AG04450 (cell line): ENCODE results near the gene CLDN25. TPM values are rescaled to one million over a fixed set of nuclear protein-coding genes. Genes with fewer than 3 reads are reported as not detected.
"Not testable (repeated sequence)": the region's sequence is repeated elsewhere in the genome, so short reads cannot be mapped to it uniquely, and the experiment has no call there.

Experiments
- CTCF ChIA-PET: fragments of 300-600, 350-600 bp; formaldehyde crosslinking; extraction: SDS; loops from one replicate; lab custom pipeline; 2022; ENCODE audit warnings: antibody characterized with exemption, inconsistent platforms; lab: Charles Lee
- POLR2A ChIA-PET: fragments of 350-600 bp; formaldehyde crosslinking; extraction: SDS; loops from one replicate; lab custom pipeline; 2021; ENCODE audit warnings: antibody characterized with exemption, inconsistent platforms; lab: Yijun Ruan, JAX
- DNase-seq: peaks from one replicate; pipeline ENCODE4 v3.0.0-alpha.2; 2011; ENCODE audit warnings: low read depth, low spot score
- H3K27ac ChIP-seq: one replicate; pipeline ENCODE4 v1.5.1; 2012; ENCODE audit warnings: low read depth, low read length, control low read depth
- H3K27me3 ChIP-seq: one replicate; pipeline ENCODE4 v1.6.0; 2012; ENCODE audit warnings: low read length; ENCODE audit not compliant: control insufficient read depth, insufficient read depth
- H3K4me3 ChIP-seq: 2 replicates; pipeline ENCODE4 v1.5.1; 2011; ENCODE audit warnings: mild to moderate bottlenecking, low read depth, low read length, control low read depth
- H3K9me3 ChIP-seq: 2 replicates; pipeline ENCODE4 v1.5.1; 2012; ENCODE audit warnings: low read length; ENCODE audit not compliant: control insufficient read depth, insufficient read depth
- polyA plus RNA-seq: library from polyadenylated mRNA; depleted of rRNA; stranded (reverse); fragments of >200 nt; gene quantifications from 2 replicates; pipeline ENCODE4 v1.2.3, GENCODE V29; 2011
- TF ChIP-seq, protein P1 (sequence below): IDR thresholded peaks from 2 replicates; pipeline ENCODE4 v1.5.1; 2011; ENCODE audit warnings: low read depth, low read length, control low read depth, inconsistent platforms

The CLDN25 gene
- polyA plus RNA-seq, 1 experiment = not detected

DNA sequence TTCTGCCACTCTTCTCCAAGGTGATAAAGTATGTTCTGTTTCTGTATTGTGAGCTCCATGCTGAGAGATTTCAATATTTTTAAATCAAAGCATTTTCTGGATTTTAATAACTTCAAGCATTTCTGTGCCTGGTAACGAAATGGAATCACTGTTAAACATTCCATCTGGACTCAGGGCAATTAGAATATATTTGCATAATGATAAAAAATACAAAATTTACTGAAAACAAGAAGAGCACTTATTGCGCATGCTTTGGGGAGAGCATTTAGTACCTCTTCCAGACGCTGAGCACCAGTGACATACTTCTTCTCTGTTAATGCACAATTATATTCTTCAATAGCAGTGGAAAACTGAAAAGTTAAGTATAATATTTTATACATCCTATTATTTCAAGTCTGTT is 19.4 kb upstream of the CLDN25 start:
- Histone ChIP-seq H3K9me3 (no peaks in the 10 kb centered on the region), H3K4me3 (no peak overlapping the region), H3K27me3 (no peaks in the 10 kb centered on the region), H3K27ac (no peak overlapping the region)
- CTCF ChIA-PET = interaction anchor here (1.6 kb wide), 1 partner anchor 13 kb away, joined by 5 read pairs; the partner anchor contains the start of gene ZW10
- POLR2A ChIA-PET = no interaction called here
- DNase-seq = no peak
- TF ChIP-seq, protein P1, sequence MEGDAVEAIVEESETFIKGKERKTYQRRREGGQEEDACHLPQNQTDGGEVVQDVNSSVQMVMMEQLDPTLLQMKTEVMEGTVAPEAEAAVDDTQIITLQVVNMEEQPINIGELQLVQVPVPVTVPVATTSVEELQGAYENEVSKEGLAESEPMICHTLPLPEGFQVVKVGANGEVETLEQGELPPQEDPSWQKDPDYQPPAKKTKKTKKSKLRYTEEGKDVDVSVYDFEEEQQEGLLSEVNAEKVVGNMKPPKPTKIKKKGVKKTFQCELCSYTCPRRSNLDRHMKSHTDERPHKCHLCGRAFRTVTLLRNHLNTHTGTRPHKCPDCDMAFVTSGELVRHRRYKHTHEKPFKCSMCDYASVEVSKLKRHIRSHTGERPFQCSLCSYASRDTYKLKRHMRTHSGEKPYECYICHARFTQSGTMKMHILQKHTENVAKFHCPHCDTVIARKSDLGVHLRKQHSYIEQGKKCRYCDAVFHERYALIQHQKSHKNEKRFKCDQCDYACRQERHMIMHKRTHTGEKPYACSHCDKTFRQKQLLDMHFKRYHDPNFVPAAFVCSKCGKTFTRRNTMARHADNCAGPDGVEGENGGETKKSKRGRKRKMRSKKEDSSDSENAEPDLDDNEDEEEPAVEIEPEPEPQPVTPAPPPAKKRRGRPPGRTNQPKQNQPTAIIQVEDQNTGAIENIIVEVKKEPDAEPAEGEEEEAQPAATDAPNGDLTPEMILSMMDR = no peak

DNA sequence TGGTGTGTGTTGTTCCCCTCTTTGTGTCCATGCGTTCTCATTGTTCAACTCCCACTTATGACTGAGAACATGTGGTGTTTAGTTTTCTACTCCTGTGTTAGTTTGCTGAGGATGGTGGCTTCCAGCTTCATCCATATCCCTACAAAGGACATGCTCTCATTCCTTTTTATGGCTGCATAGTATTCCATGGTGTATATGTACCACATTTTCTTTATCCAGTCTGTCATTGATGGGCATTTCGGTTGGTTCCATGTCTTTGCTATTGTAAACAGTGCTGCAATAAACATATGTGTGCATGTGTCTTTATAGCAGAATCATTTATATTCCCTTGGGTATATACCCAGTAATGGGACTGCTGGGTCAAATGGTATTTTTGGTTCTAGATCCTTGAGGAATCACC is 16.6 kb upstream of the CLDN25 start:
- H3K27ac ChIP-seq, H3K9me3 ChIP-seq, DNase-seq, POLR2A ChIA-PET, H3K4me3 ChIP-seq, H3K27me3 ChIP-seq: not testable (repeated sequence)
- CTCF ChIA-PET = interaction anchor here (1.9 kb wide), 1 partner anchor 10 kb away, joined by 6 read pairs; the partner anchor contains the start of gene ZW10

DNA sequence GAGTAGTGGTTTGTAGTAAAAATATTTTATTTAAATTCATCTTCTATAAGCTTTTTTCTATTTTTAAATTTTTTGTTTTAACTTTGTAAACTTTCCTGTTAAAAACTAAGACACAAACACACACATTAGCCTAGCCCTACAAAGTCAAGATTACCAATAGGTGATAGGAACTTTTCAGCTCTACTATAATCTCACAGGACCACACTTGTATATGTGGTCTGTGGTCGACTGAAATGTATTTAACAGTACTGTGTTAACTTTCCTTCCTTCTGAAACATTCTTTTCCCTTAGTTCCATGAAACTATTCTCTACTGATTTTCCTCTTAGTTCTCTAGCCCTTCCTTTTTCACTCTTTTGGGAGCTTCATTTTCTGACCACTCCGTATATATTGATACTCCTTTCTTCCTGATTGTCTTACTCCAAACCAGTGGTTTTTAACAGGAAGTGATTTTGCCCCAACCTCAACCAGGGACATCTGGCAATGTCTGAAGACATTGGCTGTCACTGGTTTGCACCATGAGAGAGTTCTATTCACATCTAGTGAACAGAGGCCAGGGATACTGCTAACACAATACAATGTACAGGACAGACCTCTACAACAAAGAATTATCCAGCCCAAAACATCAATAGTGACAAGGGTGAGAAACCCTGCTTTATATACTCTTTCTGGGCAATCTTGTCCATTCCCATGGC is 14.9 kb upstream of the CLDN25 start:
- Histone ChIP-seq H3K9me3 (no peaks in the 10 kb centered on the region), H3K27ac (no peak overlapping the region), H3K4me3 (no peak overlapping the region), H3K27me3 (no peaks in the 10 kb centered on the region)
- no peak for DNase-seq
- ChIA-PET POLR2A (no interaction called here), CTCF (interaction anchor here (1.7 to 1.9 kb wide), 2 partner anchors 8 to 32 kb away, joined by 3 to 6 read pairs; partner anchors contain the start of gene ZW10)
- TF ChIP-seq, protein P1 = no peak

DNA sequence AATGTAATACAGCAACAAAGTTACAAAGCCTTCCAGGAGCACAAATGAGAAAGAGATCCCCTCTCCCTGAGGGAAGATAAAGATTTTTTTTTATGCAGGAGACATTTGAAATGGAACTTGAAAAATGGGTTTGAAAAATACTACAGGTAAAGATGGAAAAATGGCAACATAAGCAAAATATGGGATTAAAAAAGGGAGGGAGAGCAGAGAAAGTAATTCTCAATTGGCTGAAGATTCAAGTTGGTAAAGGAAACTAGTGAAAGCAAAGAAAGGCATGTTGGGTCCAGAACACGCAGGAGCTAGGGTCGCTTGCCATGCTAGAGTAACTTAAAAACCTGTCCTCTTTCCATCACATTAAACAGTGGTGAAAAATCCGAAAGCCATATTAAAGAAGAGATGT is 7.6 kb upstream of the CLDN25 start:
- ChIA-PET CTCF (interaction anchor here (0.6 to 1.1 kb wide), 3 partner anchors 25 to 1493 kb away, joined by 3 to 5 read pairs (median 3); no protein-coding TSS in a partner anchor), POLR2A (no interaction called here)
- TF ChIP-seq, protein P1 = no peak
- peaks cover 6% of the 10 kb centered on the region for H3K27me3 ChIP-seq
- DNase-seq = no peak
- H3K9me3 ChIP-seq = no peaks in the 10 kb centered on the region; the same call in 1 of the 2 replicates
- H3K27ac ChIP-seq = no peak overlapping the region
- H3K4me3 ChIP-seq = no peak overlapping the region

DNA sequence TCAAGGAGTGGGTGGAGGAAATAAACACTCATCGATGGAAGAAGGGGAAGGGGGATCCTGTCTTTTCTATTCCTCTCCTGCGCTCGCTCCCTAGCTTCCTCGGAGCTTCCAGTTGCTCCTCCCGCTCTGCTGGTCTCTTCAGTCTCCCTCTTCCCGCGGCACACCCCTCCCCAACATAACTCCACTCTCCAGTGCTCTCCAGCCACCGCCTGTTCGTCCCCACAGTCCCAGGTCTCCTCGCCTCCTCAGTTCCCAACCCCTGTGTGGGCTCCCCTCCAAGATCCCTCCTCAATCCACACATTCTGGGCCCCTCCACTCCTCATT is 6.5 kb upstream of the CLDN25 start:
- DNase-seq = no peak
- peak overlapping the region; percentile 63 for H3K27ac ChIP-seq
- ChIA-PET CTCF (interaction anchor here (0.6 to 2.1 kb wide), 24 partner anchors 7 to 1492 kb away, joined by 3 to 14 read pairs (median 4); no protein-coding TSS in a partner anchor), POLR2A (no interaction called here)
- H3K4me3 ChIP-seq = peak overlapping the region; percentile 97
- TF ChIP-seq, protein P1 = no peak
- no peaks in the 10 kb centered on the region; the same call in 1 of the 2 replicates for H3K9me3 ChIP-seq
- H3K27me3 ChIP-seq = peaks cover 7% of the 10 kb centered on the region
